ENCODE measurements around the gene ACOX2.
"Not testable (repeated sequence)": the region's sequence is repeated elsewhere in the genome, so short reads cannot be mapped to it uniquely, and the experiment has no call there.

Gene ACOX2

DNA sequence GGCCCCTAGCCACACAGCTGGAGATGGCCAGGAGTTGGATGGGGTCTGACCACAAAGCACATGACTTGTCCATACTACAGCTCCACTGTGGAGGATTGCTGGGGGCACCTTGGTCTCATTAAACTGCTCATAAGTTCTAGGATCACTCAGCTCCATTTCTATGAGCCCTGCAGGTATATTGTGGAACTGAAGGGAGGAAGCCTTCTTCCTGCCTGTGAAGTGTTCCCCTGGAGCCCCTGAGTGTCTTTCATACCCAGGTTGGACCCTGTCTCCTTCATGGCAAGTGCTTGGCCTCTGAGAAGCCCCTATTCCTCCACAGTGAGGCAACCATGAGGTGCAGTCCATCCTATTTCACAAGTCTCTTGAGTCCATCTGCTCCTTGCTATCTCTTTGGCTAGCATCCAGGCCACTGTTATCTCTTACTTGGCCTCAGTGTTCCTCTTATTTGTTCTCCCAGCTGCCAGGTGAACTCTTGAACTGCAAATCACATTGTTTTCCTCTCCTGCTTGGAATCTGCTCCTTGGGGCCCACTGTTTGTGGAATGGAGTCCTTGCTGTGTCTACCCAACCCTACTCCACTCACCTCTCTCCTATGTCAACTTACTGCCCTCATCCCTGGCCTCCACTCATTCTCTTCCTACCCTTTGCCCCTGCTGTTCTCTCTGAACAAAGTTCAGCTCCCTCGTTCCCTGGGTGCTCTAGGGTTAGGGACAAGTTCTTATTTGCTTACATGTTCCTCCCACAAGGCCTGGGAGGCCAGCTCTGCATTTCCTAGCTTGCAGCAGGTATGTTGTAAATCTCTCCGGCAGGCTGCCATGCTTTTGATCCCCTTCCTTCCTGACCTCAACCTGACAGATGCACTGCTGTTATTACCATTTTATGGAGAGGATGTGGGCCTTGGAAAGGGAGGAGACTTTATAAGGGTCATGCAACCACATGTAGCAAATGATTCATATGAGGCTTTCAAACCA is 1.2 kb downstream of the ACOX2 start:
- no peak for DNase-seq (ENCODE audit: low spot score)

DNA sequence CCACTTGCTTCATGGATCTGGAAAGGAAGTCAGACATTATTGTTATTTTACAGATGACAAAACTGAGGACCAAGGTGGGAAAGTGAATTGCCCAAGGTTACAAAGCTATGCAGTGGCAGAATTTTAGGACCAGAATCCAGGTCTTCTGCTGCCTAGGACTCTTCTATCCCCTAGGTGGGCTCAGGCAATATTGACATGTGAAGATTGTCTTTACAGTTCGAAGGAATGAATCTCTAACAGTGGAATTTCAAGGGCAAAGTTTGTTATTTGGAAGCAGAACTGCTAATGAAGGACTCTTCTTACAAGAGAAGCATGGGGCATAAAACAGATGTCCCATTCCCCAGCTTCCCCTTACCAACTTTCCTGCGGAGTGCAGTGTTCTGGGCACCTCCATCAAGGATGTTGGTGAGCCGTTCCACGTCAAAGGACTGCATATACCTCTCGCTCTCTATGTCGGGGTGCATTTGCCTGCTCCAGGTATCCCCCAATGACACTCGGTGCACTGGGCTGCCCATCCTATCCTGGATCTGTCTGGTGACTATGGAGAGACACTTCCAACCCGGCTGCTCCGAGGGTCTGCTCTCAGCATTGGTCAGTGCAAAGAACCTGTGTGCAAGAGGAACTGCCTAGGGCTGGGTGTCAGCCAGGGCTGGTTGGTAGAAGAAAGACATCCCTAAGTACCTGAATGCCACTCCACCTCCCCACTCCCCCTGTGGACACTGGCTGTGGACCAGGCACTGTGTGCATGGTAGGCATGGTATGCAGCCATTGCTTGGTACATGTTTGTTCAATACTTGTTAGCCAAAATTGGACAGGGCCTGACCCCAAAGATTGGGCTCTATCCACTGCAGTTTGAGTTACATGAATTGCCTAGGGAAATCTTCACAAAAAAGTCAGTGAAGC is 2.1 kb downstream of the ACOX2 start:
- no peak for DNase-seq (ENCODE audit: low spot score)

DNA sequence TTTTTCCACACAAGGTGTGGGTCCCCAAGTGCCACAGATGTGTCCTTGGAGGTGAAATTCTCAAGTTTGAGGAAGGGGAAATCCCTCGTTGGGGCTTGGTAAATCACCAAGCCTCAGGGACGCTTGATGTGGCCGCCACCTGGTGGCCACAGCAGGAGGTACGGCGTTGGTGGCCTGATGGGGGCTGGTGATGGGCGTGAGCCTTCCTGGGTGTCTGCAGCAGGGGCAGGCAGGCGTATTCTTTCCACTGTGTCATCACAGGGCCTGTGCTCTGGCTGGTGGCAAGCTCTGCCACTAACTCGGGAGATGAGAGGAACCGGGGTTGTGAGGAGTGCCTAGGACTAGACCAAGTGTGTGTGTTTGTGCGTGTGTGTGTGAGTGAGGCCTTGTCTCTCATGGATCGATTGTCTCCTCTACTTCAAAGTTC is 4.2 kb downstream of the ACOX2 start:
- DNase-seq (ENCODE audit: low spot score), result peak; percentile 75

DNA sequence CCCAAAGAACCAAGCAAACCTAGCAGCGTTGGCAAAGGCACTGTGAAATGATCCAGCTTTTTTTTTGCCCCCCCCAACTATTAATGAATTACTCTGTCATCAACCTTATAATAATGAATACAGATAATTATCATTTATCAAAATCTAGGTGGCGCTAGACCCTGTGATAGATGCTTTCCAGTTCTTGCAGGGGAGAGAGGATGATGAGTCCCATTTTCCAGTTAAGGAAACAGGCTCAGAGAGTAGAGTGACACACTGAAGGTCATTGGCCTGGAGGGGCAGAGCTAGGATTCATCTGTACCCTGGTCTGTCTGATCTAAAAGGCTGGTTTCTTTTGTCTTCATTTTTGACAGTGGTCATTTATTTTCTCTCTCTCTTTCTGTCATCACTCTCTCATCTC is 5.0 kb downstream of the ACOX2 start:
- no peak for DNase-seq (ENCODE audit: low spot score)

DNA sequence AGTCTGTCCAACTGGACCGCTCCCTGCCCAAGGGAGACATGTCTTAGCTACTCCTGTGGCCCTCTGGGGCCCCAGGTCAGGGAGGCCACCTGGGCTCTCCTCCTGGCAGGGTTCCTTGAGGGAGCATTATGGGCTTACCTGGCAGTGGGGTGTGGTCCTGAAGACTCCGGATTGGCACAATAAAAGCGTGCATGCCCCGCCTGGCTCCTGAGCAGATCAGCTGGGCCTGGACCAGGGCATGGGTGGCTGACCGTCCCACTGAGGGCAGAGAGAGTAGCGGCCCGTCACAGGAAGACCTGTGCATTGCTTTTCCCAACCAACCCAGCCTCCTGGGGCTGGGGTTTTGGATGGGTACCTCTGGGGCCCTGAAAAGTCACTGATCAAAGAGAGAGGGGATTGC is 5.4 kb downstream of the ACOX2 start:
- DNase-seq (ENCODE audit: low spot score), result no peak

DNA sequence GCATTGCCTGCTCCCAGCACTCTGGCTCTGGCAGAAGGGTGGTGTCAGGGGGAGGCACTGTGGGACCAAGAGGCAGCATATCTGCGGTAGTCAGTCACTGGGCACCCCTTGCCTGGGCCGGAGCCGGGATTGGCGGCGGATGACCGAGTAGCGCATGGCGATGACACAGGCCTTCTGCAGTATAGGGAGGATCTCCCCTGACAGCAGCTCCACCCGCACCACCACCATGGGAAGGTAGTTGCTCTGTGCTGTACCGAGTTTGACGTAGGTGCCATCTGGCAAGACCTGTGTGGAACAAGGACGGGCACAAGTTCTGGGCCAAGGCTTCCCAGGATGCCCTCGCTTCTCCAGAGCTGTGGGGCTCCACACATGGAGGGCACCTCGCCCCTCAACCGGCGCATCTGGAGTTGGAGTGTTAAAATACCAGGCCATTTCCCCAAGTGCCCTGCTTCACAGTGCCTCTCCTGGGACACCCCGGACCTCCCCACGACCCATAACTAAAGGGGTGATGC is 6.6 kb downstream of the ACOX2 start:
- DNase-seq (ENCODE audit: low spot score), result no peak

DNA sequence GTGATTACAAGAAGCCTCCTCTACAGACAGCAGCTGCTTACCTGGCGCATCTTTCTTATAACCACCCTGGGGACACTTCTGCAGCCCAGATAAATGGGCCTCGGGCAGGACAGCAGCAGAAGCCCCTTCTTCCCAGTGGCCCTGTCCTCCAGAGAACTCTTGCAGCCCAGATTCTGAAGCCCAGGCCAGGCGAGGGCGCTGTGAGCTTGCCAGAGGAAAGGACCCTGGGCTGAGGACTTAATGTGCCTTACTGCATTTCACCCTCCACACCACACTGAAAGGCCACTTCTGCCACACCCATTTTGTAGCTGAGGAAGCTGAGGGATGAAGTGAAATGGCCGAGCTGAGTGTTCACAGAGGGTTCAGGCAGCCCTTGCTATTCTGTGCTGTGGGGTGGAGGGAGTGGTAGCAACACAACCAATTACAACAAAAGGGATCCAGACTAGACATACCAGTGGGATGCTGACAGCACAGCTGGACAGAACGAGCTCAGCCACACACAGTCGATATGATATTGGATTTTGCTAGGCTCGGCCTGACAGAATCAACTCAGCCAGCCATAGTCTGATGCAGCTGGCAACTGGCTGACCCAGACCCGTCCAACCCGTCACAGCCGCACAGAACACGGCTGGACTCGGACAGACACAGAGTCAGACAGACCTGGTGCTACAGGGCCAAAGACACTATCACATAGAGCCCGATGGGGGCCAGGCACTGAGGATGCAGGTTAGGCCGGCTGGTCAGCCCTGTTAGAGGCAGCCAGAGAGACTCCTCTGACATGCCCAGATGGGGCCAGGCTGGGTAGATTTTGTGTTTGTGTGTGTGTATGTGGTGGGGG is 7.3 kb downstream of the ACOX2 start:
- peak; percentile 63 for DNase-seq (ENCODE audit: low spot score)

DNA sequence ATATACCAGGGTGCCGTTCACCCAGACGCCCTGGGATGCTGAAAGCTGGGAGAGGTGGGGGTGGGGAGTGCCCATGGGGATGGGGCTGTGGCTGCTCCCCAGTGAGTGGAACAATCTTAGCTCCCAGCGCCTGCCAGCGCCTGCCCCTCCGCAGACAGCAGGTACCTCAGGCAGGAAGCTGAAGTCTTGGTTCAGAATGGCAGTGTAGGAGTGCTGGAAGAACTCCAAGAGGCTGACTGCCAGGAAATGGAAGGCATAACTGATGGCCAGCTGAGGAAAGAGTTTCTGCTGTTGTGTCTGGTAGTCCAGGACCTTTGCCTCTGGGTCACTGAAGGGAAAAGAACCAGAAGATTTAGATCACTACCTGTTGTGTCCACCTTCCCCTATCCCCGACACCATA is 8.4 kb downstream of the ACOX2 start:
- no peak for DNase-seq (ENCODE audit: low spot score)

DNA sequence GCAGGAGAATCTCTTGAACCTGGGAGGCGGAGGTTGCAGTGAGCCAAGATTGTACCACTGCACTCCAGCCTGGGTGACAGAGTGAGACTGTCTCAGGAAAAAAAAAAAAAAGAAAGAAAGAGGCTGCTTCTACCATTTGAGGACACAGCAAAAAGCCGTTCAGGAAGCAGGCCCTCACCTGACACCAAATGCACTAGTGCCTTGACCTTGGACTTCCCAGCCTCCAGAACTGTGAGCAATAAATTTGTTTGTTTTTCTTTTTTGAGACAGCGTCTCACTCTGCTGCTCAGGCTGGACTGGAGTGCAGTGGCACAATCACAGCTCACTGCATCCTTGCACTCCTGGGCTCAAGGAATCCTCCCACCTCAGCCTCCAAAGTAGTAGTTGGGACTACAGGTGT is 9.6 kb downstream of the ACOX2 start:
- not testable (repeated sequence) for DNase-seq (ENCODE audit: low spot score)

DNA sequence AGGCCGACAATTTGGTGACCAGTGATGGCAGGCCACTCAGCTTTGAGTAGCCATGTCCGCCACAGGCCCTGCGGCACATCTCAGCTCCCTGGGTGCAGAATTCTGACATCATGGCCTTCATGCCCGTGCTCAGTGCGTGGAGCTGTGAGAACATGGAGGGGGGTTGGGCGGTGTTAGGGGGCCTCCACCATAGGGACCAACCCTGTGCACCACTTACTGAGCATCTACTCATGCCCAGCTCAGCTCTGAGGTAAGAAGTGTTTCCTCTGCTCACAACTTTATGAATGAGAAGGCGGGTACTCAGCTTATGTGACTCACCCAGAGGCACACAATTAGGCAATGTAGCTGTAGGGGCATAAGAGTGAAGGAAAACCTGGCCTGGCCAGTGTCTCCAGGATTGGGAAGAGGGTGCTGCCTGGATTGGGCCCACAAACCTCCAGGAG is 10.5 kb downstream of the ACOX2 start:
- DNase-seq (ENCODE audit: low spot score), result no peak

DNA sequence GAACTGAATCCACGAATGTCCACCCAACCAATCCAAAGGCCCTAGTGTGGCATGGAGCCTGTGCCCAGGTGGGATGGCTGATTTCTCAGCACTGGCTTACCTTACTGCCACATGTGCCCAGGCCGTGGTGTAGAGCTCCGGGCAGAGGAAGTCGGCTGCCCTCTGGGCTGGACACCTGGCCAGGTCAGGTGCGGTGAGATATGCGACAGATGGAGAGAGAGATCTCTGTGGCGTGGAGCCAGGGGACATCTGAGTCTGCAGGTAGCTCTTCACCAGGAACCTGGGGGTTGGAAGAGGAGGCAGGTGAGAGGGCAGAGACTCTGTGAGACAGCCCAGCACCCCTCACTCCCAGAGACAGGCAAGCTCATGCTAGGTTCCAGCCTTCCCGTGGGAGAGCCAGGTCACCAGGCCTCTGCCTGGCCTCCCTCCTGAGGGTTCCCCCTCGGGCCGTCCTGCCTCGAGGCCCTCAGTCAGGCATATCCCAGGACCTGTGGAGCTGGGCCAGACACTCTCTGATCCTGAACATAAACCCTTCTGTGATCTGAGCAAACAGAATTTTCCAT is 12.6 kb downstream of the ACOX2 start:
- DNase-seq (ENCODE audit: low spot score), result no peak

DNA sequence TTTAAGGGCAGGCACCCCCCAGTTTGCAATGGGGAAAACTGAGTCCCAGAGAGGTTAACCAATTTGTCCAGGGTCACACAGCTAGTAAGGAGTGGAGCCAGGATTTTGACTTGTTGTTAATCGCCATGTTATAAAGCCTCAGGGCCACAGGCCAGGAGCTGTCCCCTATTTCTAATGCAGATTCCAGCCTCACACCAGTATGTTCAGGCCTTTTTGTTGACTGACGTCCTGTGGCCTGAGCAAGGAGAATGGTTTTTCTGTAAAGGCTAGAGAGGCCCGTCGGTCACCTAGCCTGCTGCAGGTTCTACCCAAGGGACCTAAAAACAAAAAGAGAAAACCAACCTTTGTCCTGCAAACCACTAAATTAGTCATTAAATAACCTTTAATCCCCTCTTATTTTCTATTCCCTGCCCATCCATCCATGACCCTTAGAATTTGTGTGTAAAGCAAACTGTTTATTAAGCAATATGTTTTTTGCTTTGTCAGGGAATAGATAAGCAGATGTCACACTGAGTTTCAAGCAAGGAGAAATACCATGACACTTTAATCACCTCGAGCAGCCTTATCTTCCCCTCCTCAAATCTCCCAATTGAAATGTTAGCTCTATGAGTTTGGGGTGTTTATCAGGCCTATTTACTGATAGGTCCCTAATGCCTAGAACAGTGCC is 14.1 kb downstream of the ACOX2 start:
- no peak for DNase-seq (ENCODE audit: low spot score)

DNA sequence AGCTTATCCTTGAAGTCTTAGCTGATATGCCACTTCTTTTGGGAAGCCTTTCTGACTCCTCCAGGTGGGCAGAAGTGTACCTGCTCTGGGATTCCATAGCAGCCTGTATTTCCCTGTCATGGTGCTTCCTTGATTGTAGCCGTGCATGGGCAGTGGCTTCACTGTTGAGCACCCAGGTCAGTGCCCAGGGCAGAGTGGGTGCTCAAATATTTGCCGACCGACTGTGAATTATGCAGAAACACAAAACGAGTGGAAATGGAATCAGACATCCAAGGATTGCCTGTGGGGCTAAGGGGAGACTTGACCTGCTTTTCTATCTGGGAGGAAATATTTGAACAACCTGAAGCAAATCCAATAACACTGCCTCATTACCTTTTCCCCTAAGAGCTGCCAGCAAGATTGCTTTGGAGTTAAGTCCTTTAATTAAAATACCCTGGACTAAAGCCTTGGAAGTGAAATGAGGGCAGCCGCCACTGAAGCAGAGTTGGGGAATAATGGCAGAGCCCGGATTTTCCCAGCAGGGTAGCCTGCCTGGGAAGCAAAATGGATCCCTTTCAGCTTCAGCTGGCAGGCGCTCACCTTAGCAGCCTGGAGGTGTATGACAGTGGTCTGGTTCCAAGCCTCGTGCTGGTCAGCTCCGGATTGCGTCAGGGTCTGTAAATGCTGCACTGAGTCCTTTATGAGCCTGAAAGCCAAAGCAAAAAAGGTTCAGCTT is 14.9 kb downstream of the ACOX2 start:
- no peak for DNase-seq (ENCODE audit: low spot score)

DNA sequence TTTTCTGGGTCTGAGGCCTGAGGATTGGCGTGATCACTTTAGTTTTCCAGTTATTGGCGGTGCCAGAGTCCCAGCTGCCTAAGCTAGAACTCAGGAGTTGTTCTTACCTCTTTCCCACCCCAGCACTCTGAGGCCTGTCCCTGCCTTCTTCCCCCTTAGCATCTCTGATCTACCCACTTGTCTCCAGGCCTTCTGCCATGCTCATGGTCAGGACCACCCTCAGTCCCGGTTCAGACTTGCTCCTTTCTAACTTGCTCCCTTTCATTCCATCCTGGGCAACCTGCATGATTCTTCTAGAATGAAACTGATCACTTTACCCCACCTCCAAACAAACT is 15.7 kb downstream of the ACOX2 start:
- DNase-seq (ENCODE audit: low spot score), result no peak

DNA sequence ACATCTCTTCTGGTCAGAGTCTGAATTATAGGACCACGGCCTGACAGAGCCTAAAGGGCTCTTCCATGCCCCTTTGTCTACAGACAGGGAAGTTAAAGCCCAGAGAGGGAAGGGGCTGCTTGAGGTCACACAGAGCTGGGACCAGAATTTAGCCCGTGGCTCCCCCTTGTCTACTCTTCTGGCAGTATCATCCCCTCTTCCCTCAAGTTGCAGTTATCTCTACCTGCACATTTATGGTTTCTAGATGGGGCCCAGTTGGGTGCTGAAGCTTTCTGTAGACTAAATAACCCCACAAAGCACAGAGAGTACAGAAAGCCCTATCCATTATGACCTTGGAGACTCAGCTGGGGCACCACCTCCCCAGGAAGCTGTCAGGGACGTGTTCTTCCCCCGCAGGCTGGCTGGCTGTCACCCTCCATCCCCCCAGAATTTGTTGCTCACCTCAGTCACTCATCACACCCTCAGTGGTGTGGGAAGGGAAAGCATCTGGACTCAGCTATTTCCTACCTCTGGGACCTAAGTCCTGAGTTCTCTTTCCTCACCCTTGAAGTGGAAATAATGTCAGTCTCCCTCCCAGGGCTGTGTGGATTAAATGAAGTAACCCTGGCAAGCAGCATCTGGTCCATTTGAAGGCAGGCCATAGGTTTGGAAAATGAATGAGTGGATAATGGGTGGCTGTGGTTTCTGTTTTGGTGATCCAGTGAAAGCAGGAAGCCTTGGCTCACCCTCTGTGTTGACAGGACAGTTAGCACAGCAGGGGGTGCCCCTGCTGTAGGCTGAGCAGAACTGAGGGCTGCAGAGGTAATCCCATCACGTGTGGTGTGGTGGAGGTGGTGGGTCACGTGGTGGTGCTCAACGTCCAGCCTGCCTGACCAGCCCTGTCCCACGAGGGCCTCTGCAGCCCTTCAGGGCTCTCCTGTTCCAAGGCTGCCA is 16.3 kb downstream of the ACOX2 start:
- no peak for DNase-seq (ENCODE audit: low spot score)

DNA sequence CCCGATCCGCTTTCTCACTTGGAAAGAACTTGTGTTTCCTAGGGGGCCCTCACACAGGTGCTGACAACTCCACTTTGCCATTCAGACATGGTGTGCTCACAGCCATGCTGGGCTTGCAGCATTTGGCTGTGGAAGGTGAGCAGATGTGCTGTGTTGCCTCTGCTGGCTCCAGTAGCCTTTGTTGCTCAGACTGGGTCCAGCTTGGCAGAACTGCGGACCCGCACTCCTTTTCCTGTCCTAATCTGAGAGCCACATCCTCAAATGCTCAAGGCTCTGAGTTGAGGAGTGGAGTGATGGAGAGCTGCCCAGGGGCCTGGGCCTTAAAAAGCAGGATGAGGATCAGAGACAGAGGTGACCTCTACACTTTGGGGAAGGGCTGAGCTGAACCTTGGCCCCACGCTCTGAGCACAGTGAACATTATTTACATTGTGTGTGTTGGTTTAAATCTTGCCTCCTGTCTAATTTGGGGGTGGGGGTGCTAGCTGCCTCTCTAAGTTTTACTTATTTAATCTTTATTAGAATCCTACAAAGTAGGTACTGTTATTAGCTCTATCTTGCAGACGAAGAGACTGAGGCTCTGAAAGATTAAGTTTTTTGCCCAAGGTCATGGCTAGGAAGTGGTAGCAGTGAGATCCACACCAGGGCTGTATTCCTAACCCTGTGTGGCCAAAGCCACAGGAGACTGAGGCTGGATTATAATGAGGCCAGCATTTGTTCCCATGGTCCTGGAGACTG is 17.2 kb downstream of the ACOX2 start:
- DNase-seq (ENCODE audit: low spot score), result no peak

DNA sequence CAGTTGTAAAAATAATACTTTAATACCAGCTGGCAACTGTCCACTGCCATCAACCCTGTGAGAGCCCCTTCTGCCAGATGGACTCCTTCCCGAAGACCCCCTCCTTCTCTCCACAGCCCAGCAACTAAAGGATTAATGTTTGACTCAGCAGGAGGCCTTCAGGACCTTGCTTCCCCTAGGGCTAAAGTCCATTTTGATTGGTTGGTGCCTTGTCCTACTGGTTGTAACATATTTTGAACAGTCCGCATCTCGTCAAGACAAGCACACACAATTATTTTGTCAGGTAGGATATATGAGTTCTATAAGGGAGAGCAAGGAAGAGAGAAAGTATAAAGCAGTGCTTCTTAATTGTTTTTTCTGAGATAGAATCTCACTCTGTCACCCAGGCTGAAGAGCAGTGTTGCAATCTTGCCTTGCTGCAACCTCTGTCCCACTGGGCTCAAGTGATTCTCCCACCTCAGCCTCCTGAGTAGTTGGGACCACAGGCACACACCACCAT is 18.6 kb downstream of the ACOX2 start:
- DNase-seq (ENCODE audit: low spot score), result no peak

DNA sequence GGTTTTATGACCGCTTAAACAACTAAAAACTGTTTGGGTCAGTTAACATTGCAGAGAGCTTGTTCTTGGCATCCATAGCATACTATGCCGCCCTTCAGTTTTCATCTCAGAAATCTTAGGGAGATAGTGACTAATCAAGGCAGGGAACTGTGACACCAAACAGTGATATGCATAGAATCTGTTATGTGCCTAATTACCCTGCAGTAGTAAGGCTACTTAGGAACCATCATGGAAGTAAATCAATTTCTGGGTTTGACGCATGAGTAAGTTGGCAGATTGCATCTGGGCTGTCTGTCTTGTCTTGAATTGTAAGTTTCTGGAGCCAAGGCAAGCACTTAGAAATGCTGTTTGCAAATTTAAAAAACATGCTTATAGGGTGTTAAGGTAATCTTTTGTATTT is 22.6 kb downstream of the ACOX2 start:
- no peak for DNase-seq (ENCODE audit: low spot score)

Measured in SK-N-DZ (cell line).